Measurements from ENCODE around the gene ASH1L. TPM values are rescaled to one million over a fixed set of nuclear protein-coding genes. Genes with fewer than 3 reads are reported as not detected.

ASH1L gene
- total RNA-seq, 2 donors from 2014 or later, result 34.0 to 51.4 TPM

DNA sequence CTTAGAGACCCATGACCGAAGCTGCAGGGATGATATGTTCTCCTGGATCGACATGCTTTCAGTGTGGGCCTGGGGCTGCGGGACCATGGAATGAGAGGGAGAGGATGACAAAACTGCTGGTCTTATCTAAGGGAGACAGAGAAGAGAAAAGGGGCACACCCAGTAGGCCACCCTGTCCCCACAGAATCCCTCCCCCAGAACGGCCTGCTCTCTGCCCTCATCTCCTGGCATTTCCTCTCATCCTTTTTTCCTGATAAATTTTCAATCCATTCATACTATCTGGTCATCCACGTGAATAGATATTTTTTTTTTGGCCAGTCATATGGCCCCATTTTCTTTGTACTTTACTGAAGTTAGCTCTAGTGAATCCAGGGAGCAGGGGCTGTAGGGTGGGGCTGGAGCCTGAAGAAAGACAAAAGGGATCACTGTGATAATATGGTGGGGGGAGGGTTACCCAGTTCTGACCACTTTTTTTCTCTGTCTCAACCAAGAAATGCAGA lies 261.2 kb downstream of the ASH1L start, which contains the start of gene PKLR:
TSS of gene PKLR (minus strand) at position 97 of the 500 bp plus-strand sequence. CDS start at position 54, 43 bp downstream.
- Histone ChIP-seq H3K4me1 (no peaks in the 10 kb centered on the region), H3K9me3 (no peaks in the 10 kb centered on the region), H3K27me3 (no peaks in the 10 kb centered on the region), H3K4me3 (no peak within 1 kb of the TSS), H3K27ac (no peak within 1 kb of the TSS), H3K36me3 (replicated peaks in 1 of 2; ENCODE audit: insufficient read depth in 1 of 2, low read depth in 2 of 2) (no peaks in the 10 kb centered on the region)
- DNase-seq, result no peak
- intact Hi-C loops (cut with DNase I), result no loop called here
- 74 to 83% methylated on average over 5 of the region's 5 CpGs for WGBS, 2 donors
- no peak for ATAC-seq
- TF ChIP-seq POLR2A (IDR thresholded peaks at IDR 0.05), result no peak
- no peak for TF ChIP-seq CTCF (IDR thresholded peaks at IDR 0.05)

GRCh38 chr1:155300553-155301329 lies 261.9 kb downstream of the ASH1L start:
- WGBS, 2 donors, result 64 to 79% methylated on average over 7 to 9 of the region's 9 CpGs
- Histone ChIP-seq H3K4me1 (no peaks in the 10 kb centered on the region), H3K4me3 (no peak overlapping the region), H3K36me3 (replicated peaks in 1 of 2; ENCODE audit: insufficient read depth in 1 of 2, low read depth in 2 of 2) (no peaks in the 10 kb centered on the region), H3K27ac (no peak overlapping the region), H3K27me3 (no peaks in the 10 kb centered on the region), H3K9me3 (no peaks in the 10 kb centered on the region)
- TF ChIP-seq POLR2A (IDR thresholded peaks at IDR 0.05) (no peak), CTCF (IDR thresholded peaks at IDR 0.05) (no peak)
- ATAC-seq (no peak), DNase-seq (no peak)
- intact Hi-C loops (cut with DNase I), result no loop called here

DNA sequence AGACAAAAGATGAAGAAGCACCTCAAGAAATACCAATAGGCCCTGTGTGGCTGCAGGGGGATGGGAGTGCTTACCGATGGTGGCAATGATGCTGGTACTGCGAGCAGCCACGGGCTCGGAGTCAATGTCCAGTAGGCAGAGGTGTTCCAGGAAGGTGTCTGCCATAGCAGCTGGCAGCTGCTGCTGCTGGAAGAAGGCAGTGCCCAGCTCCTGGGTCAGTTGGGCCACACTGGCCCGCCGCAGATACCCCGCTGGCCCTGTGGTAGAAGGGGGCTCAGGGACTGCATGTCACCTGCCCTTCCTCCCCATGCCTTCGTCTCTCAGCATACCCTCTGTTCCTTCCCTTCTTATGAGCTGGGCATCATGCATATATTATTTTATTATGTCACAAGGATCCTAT lies 262.6 kb downstream of the ASH1L start:
- no peak for ATAC-seq
- DNase-seq, result no peak
- Histone ChIP-seq H3K4me1 (peaks cover 7% of the 10 kb centered on the region), H3K27me3 (peaks cover 0 to 3% of the 10 kb centered on the region in 2 donors), H3K36me3 (replicated peaks in 1 of 2; ENCODE audit: insufficient read depth in 1 of 2, low read depth in 2 of 2) (no peaks in the 10 kb centered on the region), H3K4me3 (no peak overlapping the region), H3K9me3 (no peaks in the 10 kb centered on the region), H3K27ac (no peak overlapping the region)
- intact Hi-C loops (cut with DNase I), result no loop called here
- WGBS, 2 donors, result 82 to 94% methylated on average over 8 of the region's 8 CpGs
- TF ChIP-seq CTCF (IDR thresholded peaks at IDR 0.05), result no peak
- TF ChIP-seq POLR2A (IDR thresholded peaks at IDR 0.05), result no peak

- no peak for ATAC-seq
- peaks cover 10% of the 10 kb centered on the region for H3K4me1 ChIP-seq
- H3K4me3 ChIP-seq, result no peak overlapping the region
- WGBS, 2 donors, result 78 to 84% methylated on average over 7 of the region's 7 CpGs
- H3K27ac ChIP-seq, result no peak overlapping the region
- no peak for TF ChIP-seq POLR2A (IDR thresholded peaks at IDR 0.05)
- TF ChIP-seq CTCF (IDR thresholded peaks at IDR 0.05), result no peak
- DNase-seq, result no peak
- H3K9me3 ChIP-seq, result no peaks in the 10 kb centered on the region
- H3K36me3 ChIP-seq (replicated peaks in 1 of 2; ENCODE audit: insufficient read depth in 1 of 2, low read depth in 2 of 2), result no peaks in the 10 kb centered on the region
- H3K27me3 ChIP-seq, result peaks cover 0 to 8% of the 10 kb centered on the region in 2 donors
- intact Hi-C loops (cut with DNase I), result no loop called here
Observed at GRCh38 chr1:155297384-155297783, 265.2 kb downstream of the ASH1L start.

Data from body of pancreas (tissue), 4 donors.